H1 (cell line): ENCODE measurements around the gene KYNU.

ENCODE experiments used
- BACH1 ChIP-seq: IDR thresholded peaks from 2 replicates; pipeline ENCODE4 v1.6.1; 2012; ENCODE audit warnings: low read length, improper control_type of control experiment
- CTCF ChIP-seq, 3 experiments: IDR thresholded peaks; 1 replicate in 2 of 3; 2 replicates in 1 of 3; pipeline versions ENCODE4 v1.5.1 to v1.6.1; 2011; ENCODE audit warnings: low read length in 3 of 3, mild to moderate bottlenecking in 3 of 3, inconsistent platforms in 2 of 3, low read depth in 1 of 3, moderate library complexity in 1 of 3; ENCODE audit not compliant: insufficient read depth in 1 of 3; ENCODE audit errors: control extremely low read depth in 1 of 3
- E2F6 ChIP-seq: IDR thresholded peaks from 2 replicates; pipeline ENCODE4 v1.6.1; 2012; ENCODE audit warnings: inconsistent platforms
- EP300 ChIP-seq, 2 experiments: IDR thresholded peaks; 1 replicate in 1 of 2; 2 replicates in 1 of 2; pipeline ENCODE4 v1.6.1; 2011 to 2012; ENCODE audit warnings: low read depth in 2 of 2, low read length in 2 of 2, mild to moderate bottlenecking in 2 of 2, borderline replicate concordance in 1 of 2, inconsistent platforms in 1 of 2, moderate library complexity in 1 of 2
- MAX ChIP-seq: IDR thresholded peaks from 2 replicates; pipeline ENCODE4 v1.6.1; 2012; ENCODE audit warnings: inconsistent platforms
- RFX5 ChIP-seq: IDR thresholded peaks from 2 replicates; pipeline ENCODE4 v1.6.1; 2011; ENCODE audit warnings: low read depth, low read length, improper control_type of control experiment, borderline replicate concordance

- TF ChIP-seq RFX5 (no peak), MAX (no peak), E2F6 (no peak), CTCF (IDR thresholded peaks at IDR 0.05; ENCODE audit: control extremely low read depth in 1 of 3, insufficient read depth in 1 of 3, low read depth in 1 of 3, low read length in 3 of 3) (no peak), EP300 (IDR thresholded peaks at IDR 0.05; ENCODE audit: borderline replicate concordance in 1 of 2, low read depth in 2 of 2, low read length in 2 of 2) (no peak), BACH1 (no peak)
These were observed at the start of gene KYNU for GRCh38 chr2:142877216-142877838.
